ENCODE measurements around the gene FEN1.

Gene FEN1

GRCh38 chr11:61827571-61828378 lies 35.1 kb downstream of the FEN1 start, which contains the start of gene FADS2:
Gene FADS2, plus strand, starts transcription at chr11:61828300. Its CDS starts 91 bp downstream, at chr11:61828391.
- peak; percentile 84 to 87 for DNase-seq

DNA sequence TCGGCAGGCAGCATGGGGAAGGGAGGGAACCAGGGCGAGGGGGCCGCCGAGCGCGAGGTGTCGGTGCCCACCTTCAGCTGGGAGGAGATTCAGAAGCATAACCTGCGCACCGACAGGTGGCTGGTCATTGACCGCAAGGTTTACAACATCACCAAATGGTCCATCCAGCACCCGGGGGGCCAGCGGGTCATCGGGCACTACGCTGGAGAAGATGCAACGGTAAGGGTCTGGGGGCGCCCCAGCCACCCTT lies 35.6 kb downstream of the FEN1 start:
- no peak for DNase-seq

- peak; percentile 58 to 65 for DNase-seq
Measured at GRCh38 chr11:61828629-61829407, 36.1 kb downstream of the FEN1 start.

DNA sequence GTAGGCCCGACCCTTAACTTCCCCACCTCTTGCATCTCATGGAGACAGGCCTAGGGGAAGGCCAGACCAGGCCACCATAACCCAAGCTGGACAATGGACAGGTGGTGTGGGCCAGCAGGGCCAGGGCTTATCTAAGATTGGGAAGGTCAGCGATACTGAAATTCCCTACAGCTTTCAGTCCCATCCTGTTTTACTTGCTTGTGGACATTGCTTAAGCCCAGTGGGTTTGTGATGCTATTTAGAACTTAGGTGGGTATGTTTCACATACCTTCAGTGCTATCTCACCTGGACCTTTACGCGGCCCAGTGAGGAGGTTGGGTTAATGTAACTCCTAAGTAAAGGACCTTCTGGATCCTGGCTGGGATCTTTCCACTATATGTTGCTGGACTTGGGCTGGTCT lies 37.1 kb downstream of the FEN1 start:
- DNase-seq, result no peak

GRCh38 chr11:61830237-61831105 lies 37.8 kb downstream of the FEN1 start:
- no peak for DNase-seq

GRCh38 chr11:61832207-61832606 lies 39.5 kb downstream of the FEN1 start:
- no peak for DNase-seq

- DNase-seq, result no peak
Measured at GRCh38 chr11:61832754-61833153, 40.0 kb downstream of the FEN1 start.

- DNase-seq, result no peak
Measured at GRCh38 chr11:61833471-61833870, 40.8 kb downstream of the FEN1 start.

- DNase-seq, result no peak
Measured at GRCh38 chr11:61833926-61834277, 41.2 kb downstream of the FEN1 start.

DNA sequence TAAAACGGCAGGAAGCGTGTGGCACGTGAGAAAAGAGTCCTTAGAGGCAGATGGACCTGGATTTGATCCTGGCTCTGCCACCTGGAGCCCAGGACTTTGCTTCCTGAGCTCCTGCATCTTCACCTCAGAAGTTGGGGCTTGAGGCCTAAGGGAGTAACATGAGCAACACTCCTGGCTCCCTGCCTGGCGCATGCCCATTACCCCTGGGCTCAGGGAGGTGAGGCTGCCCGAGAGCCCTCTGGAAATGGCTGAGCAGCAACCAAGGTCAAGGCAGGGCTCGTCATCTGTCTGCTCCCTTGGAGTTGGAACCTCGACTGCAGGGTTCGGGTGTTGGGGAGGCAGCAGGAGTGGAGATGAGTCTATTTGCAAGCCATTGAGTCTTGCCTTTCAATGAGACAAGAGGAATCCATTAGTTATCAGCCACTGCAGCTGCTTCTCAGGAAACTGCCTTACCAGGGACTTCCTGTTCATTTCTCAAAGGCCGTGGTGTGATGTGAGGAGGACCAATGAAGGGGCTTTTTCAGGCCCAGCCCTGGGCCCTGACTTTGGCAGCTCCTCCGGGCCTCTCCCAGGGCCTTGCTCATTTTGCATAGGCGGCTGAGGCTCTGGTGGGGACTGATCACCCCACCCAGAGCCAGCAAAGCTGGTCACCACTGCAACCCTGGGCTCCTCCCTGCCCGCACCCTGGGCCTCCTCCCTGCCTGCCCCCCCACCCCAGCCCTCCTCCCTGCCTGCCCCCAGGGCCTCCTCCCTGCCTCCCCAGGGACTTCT lies 41.8 kb downstream of the FEN1 start:
- peak; percentile 58 to 72 for DNase-seq

DNA sequence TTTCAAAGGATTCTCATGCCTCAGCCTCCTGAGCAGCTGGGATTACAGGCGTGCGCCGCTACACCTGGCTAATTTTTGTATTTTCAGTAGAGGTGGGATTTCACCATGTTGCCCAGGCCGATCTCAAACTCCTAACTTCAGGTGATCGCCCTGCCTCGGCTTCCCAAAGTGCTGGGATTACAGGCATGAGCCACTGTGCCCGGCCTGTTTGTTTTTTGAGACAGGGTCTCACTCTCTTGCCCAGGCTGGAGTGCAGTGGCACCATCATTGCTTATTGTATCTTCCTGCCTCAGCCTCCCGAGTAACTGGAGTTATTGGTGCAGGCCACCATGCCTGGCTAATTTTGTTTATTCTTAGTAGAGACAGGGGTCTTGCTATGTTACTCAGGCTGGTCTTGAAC lies 43.5 kb downstream of the FEN1 start:
- no peak for DNase-seq

DNA sequence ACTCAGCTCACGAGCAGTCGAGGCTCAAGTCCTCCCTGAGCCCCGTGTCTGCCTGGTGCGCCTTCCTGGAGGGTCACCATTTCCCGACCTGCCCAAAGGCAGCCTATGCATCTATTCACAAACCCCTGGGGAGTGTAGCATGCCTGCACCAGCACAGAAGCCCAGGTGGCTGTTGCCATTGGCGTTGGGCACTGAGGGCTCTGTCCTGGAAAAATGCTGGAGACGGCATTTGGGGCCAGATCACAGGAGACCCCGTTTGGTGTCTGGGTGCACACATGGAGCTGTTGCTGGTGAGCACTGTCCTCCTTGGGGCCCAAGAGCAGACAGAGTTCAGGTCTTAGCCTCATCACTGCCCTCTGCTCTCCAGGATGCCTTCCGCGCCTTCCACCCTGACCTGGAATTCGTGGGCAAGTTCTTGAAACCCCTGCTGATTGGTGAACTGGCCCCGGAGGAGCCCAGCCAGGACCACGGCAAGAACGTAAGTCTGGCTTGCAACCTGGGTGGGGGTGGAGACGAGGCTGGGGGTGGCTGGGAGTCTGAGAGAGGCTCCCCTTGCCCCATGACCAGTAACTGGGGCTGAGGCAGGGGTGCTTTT lies 44.8 kb downstream of the FEN1 start:
- no peak for DNase-seq

DNA sequence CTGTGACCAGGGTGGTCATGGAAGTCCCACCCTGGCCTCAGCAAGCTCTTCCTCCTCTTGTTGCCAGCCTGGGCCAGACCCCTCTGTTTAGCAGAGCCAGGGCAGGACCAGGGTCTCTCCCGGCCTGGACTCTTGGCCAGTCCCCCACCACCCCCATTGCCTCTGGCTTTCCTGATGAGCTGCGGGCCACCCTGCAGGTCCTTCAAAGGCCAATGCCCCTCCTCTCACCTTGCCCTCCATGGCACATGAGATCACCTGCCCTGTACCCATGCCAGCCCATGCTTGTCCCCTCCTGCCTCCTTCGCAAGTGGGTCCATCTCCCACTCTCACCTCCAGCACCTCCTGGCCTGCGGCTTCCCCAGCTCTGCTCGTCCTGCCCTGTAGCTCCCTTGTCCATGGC lies 45.8 kb downstream of the FEN1 start:
- DNase-seq, result no peak

GRCh38 chr11:61838921-61839320 lies 46.2 kb downstream of the FEN1 start:
- DNase-seq, result no peak

DNA sequence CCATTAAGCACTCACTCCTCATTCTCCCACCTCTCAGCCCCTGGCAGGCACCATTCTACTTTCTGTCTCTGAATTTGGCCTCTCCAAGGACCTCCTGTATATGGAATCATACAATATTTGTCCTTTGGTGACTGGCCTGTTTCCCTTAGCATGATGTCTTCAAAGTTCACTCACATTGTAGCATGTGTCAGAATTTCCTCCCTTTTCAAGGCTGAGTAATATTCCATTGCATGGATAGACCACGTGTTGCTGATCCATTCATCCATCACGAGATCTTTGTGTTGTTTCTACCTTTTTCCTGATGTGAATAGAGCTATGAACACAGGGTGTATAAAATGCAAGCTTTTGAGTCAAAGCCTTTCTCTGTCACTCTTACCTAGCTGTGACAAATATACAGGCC lies 47.0 kb downstream of the FEN1 start:
- no peak for DNase-seq

DNA sequence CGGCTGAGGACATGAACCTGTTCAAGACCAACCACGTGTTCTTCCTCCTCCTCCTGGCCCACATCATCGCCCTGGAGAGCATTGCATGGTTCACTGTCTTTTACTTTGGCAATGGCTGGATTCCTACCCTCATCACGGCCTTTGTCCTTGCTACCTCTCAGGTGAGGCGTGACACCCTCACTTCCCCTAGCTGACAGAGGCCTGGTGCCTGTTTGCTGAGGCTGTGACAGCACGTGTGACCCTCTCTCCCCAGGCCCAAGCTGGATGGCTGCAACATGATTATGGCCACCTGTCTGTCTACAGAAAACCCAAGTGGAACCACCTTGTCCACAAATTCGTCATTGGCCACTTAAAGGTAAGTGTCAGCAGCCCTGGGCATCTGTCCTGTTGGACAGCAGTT lies 47.7 kb downstream of the FEN1 start:
- no peak for DNase-seq

- DNase-seq, result no peak
Measured at GRCh38 chr11:61841636-61842527, 49.2 kb downstream of the FEN1 start.

- DNase-seq, result no peak
Measured at GRCh38 chr11:61842528-61842820, 49.8 kb downstream of the FEN1 start.

- DNase-seq, result no peak
Measured at GRCh38 chr11:61844909-61845565, 52.3 kb downstream of the FEN1 start.

DNA sequence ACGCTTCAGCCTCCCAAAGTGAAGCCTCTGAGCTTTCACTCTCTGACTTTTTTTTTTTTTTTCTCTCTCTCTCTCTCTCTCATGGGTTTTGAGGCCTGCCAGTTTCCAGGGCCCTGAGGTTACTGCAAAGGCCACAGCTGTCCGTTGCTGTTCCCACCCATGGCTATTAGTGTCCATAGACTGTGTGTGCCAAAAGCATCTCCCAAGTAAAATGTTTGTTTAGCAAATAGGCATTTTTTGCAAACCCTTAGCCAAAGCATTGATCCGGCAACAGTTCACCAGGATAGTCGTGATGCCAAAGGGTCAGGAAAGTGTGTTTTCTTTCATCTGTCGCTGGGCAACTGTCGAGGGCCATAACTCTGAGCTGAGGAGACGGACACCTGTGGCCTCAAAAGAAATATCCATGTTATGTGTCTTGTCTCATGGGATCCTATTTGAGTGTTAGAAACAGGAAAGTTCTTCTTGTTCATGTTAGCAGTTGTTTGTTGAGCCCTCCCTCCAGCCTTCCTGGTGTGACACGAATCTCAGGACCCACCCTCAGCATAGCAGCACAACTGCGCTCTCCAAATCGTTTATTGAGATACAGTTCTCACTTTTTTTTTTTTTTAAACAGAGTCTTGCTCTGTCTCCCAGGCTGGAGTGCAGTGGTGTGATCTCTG lies 53.8 kb downstream of the FEN1 start:
- no peak for DNase-seq

Measured in activated T-cell treated with anti-CD3 and anti-CD28 coated beads, Interleukin-2, amount 50 U/mL, for 48 hours (primary cell).